ENCODE results near the gene SEMG2. TPM values are rescaled to one million over a fixed set of nuclear protein-coding genes. Genes with fewer than 3 reads are reported as not detected.

Gene SEMG2
- polyA plus RNA-seq, 3 donors: not detected

DNA sequence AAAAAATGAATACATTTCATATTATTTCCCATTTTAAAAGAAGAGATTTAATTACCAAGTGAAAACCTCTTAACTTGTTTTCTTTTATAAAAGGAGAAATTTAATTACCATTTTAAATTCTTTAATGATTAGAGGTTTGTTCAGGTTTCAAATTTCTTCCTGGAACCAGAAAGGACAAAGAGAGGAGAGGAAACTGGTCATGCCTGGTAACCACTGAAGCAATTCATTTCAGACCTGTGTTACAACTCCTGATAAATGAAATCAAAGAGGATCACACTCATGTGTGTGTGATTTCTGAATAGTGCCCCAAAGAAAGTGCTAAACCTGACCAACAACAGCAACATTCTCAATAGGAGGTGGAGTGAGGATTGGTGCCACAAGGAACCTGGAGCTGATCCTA lies 45.8 kb downstream of the SEMG2 start:
- H3K27ac ChIP-seq (ENCODE audit: low read depth, low read length): no peak overlapping the region

DNA sequence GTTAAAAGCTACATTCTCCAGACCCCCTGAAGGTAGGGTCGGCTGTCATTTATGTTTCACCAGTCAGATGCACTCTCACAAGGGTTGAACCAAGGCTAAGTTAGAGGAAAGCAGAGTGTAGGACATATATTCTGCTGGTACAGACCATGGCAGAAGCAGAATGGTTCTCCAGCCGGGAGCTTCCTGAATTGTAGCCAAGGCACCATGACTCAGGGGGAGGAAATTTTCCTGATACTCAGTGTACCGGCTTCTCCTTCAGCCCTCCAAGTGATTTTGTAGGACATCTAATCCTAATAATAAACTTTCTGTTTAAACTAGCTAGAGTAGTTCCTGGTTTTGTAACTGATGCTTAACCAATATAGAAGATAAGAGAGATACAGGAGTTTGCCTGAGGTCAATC lies 47.4 kb downstream of the SEMG2 start:
- WGBS, 3 donors: 71 to 74% (median 73%) methylated on average over 3 of the region's 3 CpGs
- no peak overlapping the region for H3K27ac ChIP-seq (ENCODE audit: low read depth, low read length)

DNA sequence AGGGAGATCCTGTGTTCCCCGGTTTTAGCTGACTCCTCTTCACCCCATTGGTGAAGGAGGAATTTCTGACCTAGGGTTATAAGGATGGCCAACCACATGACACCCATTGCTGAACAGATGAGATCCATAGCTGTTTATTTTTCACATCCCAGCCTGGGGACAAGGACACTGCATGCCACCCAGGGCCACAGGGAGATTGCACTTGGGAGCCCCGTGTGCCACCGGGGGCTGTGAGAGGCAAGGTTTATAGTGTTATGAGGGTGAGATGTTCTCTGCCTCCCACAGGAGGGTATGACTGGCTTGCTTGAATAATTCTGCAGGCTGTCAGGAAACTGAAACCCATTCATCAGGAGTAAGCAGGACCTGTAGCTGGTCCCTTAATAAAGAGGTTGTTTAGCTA lies 47.9 kb downstream of the SEMG2 start:
- H3K27ac ChIP-seq (ENCODE audit: low read depth, low read length): no peak overlapping the region
- 63 to 80% (median 78%) methylated on average over 3 of the region's 3 CpGs for WGBS, 3 donors

DNA sequence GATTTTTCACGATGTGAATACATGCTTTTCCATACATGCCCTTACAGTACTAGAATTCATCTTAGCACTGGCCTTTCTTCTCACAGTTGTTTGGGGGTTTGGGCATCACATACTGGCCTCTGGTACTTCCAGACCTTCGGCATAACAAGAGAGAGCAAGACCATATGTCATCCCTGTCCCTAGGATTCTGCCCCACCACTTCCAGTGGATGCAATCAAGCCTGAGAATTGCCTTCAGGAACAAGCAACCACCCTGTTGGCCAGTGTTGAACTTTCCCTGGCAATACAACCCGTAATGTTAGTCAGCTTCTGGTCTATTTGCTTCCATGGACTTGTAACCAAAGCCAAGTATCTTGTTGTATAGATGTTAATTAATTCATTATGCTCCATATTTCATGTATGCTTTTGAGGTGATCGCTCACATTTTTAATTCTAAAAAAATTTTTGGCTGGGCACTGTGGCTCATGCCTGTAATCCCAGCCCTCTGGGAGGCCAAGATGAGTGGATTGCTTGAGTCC lies 48.6 kb downstream of the SEMG2 start:
- WGBS, 3 donors: 80 to 87% (median 81%) methylated on average over 4 of the region's 4 CpGs
- H3K27ac ChIP-seq (ENCODE audit: low read depth, low read length): no peak overlapping the region

Other genes with a start within 250 kb of the SEMG2 start
- under 1 TPM in 2 of 3 donors, not detected in 1; 0.01 to 0.05 TPM for gene KCNS1, start 120.2 kb upstream of the SEMG2 start, polyA plus RNA-seq
- not detected for gene WFDC5, start 106.2 kb upstream of the SEMG2 start, polyA plus RNA-seq
- gene WFDC12, start 96.9 kb upstream of the SEMG2 start, polyA plus RNA-seq: not detected
- gene PI3, start 46.5 kb upstream of the SEMG2 start, polyA plus RNA-seq: 10 to 100 TPM in 1 of 3 donors, under 1 TPM in 1, not detected in 1; 0.29 to 10.4 TPM
- gene SEMG1, start 14.3 kb upstream of the SEMG2 start, polyA plus RNA-seq: not detected
- 100 to 1,000 TPM in 1 of 3 donors, 10 to 100 TPM in 2; 19.9 to 109 (median 77.8) TPM for gene SLPI, start 33.2 kb downstream of the SEMG2 start, polyA plus RNA-seq
- 100 to 1,000 TPM in 1 of 3 donors, under 1 TPM in 1, not detected in 1; 0.19 to 233 TPM for gene RBPJL, start 85.5 kb downstream of the SEMG2 start, polyA plus RNA-seq
- 1 to 10 TPM in 1 of 3 donors, under 1 TPM in 1, not detected in 1; 0.07 to 4.8 TPM for gene MATN4, start 86.9 kb downstream of the SEMG2 start, polyA plus RNA-seq
- 100 to 1,000 TPM in 1 of 3 donors, 10 to 100 TPM in 2; 25.0 to 105 (median 51.1) TPM for gene SDC4, start 127.1 kb downstream of the SEMG2 start, polyA plus RNA-seq
- gene SYS1, start 141.8 kb downstream of the SEMG2 start, polyA plus RNA-seq: 10 to 100 TPM; 13.2 to 29.5 (median 21.6) TPM
- gene TP53TG5, start 157.0 kb downstream of the SEMG2 start, polyA plus RNA-seq: under 1 TPM in 2 of 3 donors, not detected in 1; 0.02 to 0.04 TPM
- 10 to 100 TPM; 29.0 to 48.0 (median 31.3) TPM for gene DBNDD2, start 186.9 kb downstream of the SEMG2 start, polyA plus RNA-seq
- 10 to 100 TPM; 45.9 to 73.5 (median 62.2) TPM for gene PIGT, start 194.8 kb downstream of the SEMG2 start, polyA plus RNA-seq
- 1 to 10 TPM; 4.3 to 9.5 (median 9.2) TPM for gene WFDC2, start 248.4 kb downstream of the SEMG2 start, polyA plus RNA-seq